Measurements from ENCODE around the gene PTPN23. TPM values are rescaled to one million over a fixed set of nuclear protein-coding genes. Genes with fewer than 3 reads are reported as not detected.

The PTPN23 gene
- total and polyA plus RNA-seq, 9 of the 15 experiments (the other 6 are each of a cell fraction or from before 2014, with no cell fraction given), result 0.41 to 58.7 (median 7.2) TPM

- 0 out of 2 replicates have a peak, but pooled peaks have one; percentile 41 for TF ChIP-seq TSHZ1 (CRISPR knock-in tag; IDR thresholded peaks at IDR 0.05)
- no peak for TF ChIP-seq POLR3G (IDR thresholded peaks at IDR 0.05; ENCODE audit: extremely low read depth, insufficient read length, insufficient replicate concordance)
- TF ChIP-seq FOXK1 (CRISPR knock-in tag; IDR thresholded peaks at IDR 0.05; ENCODE audit: borderline replicate concordance), result peak; percentile 79
- peak; percentile 56 to 62; a peak in 3 of 4 replicates for TF ChIP-seq SIX5 (IDR thresholded peaks at IDR 0.05; ENCODE audit: borderline replicate concordance in 1 of 2, insufficient read depth in 1 of 2, low read depth in 1 of 2, low read length in 2 of 2)
- peak; percentile 84 for TF ChIP-seq TBP (optimal IDR thresholded peaks at IDR 0.05; ENCODE audit: low read depth, low read length)
- no peak for TF ChIP-seq ZNF655 (CRISPR knock-in tag; IDR thresholded peaks at IDR 0.05)
- TF ChIP-seq ZNF23 (CRISPR knock-in tag; IDR thresholded peaks at IDR 0.05), result no peak
- peak; percentile 84 for TF ChIP-seq E2F5 (CRISPR knock-in tag; IDR thresholded peaks at IDR 0.05)
- TF ChIP-seq ZBTB2 (IDR thresholded peaks at IDR 0.05), result peak; percentile 96
- no peak for TF ChIP-seq NCOA6 (IDR thresholded peaks at IDR 0.05)
- TF ChIP-seq E2F3 (CRISPR knock-in tag; IDR thresholded peaks at IDR 0.05), result peak; percentile 42
- no peak for TF ChIP-seq SNRNP70 (optimal IDR thresholded peaks at IDR 0.05; ENCODE audit: low read depth, low read length)
- TF ChIP-seq XRCC5 (IDR thresholded peaks at IDR 0.05; ENCODE audit: low read depth, low read length), result peak; percentile 27
- TF ChIP-seq MTA1 (IDR thresholded peaks at IDR 0.05; ENCODE audit: borderline replicate concordance), result 0 out of 2 replicates have a peak, but pooled peaks have one; percentile 69
- peak; percentile 4; the same call in 1 of the 2 replicates for TF ChIP-seq NFE2 (IDR thresholded peaks at IDR 0.05; ENCODE audit: low read depth)
- TF ChIP-seq CXXC5 (CRISPR knock-in tag; IDR thresholded peaks at IDR 0.05), result peak; percentile 69
- peak; percentile 88 for TF ChIP-seq ZBTB9 (CRISPR knock-in tag; IDR thresholded peaks at IDR 0.05)
- peak; percentile 77 for TF ChIP-seq ZNF143 (CRISPR knock-in tag; IDR thresholded peaks at IDR 0.05)
- no peak for TF ChIP-seq ASH1L (IDR thresholded peaks at IDR 0.05; ENCODE audit: borderline replicate concordance, low read depth, partially characterized antibody)
- TF ChIP-seq ZKSCAN3 (CRISPR knock-in tag; IDR thresholded peaks at IDR 0.05), result no peak
Measured at GRCh38 chr3:47380601-47381316, at the start of gene PTPN23 (continued).
